HG02885 (cell line): ENCODE results near the gene RAB4A.

Experiments used
- ATAC-seq: cut with Tn5 transposase; IDR thresholded peaks from one replicate; pipeline ENCODE4 v1.9.1; 2021; ENCODE audit warnings: mild to moderate bottlenecking; ENCODE audit not compliant: unreplicated experiment, poor library complexity

Gene RAB4A

DNA sequence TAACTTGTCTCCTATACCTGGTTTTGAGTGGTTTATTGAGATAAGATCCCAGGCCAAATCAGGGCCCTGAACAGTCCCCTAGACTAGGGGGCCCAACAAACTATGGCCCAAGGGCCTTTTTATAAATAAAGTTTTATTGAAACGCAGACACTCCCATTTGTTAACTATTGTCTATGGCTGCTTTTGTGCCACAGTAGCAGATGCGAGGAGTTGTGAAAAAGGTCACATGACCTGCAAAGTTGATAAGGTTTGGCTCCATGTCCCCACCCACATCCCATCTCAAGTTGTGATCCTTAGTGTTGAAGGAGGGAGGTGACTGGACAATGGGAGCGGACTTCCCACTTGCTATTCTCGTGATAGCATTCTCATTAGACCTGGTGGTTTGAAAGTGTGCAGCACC, 29.5 kb upstream of the RAB4A start:
- ATAC-seq: no peak

DNA sequence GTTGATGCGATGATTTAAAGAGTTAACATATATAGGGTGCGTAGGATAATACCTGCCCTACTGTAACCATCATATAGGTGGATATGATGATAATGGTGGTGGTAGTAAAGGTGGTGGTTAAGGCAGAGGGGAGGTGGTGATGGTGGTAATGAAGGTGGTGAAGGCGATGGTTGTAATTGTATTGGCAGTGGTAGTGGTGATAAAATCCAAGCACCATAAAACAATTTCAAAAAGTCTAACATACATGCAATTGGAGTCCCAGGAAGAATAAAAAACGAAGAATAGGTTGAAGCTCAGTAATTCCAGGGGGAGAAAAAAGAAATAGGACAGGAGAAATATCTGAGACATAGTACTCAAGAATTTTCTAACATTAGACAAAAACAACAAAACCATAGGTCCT, 27.3 kb upstream of the RAB4A start:
- no peak for ATAC-seq

DNA sequence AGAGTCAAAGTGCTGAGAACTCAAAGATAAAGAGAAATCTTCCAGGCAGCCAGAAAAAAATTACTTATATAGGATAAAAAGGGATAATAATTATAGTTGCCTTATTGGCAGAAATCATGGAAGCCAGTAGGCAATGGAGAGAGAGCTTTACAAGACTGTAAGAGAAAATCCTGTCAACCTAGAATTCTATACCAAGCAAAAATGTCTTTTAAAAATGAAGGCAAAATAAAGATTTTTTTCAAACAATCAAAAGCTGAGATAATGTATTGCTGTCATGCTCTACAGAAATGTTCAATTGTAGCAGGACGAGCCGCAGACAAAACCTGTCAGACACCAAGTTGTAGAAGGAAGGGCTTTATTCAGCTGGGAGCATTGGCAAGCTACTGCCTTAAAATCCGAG, 26.8 kb upstream of the RAB4A start:
- ATAC-seq: no peak

DNA sequence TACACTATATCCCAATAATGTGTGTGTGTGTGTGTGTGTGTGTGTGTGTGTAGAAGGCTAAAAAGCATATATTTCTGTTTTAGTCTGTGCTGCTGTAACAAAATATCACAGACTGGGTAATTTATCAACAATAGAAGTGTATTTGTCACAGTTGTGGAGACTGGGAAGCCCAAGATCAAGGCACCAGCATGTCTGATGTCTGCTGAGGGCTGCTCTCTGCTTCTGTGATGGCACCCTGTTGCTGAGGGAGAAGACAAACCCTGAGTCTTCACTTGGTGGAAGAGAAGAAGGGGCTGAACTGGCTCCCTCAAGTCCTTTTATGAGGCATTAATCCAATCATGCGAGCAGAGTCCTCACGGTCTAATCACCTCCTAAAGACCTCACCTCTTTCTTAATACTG, 23.0 kb upstream of the RAB4A start:
- ATAC-seq: no peak

DNA sequence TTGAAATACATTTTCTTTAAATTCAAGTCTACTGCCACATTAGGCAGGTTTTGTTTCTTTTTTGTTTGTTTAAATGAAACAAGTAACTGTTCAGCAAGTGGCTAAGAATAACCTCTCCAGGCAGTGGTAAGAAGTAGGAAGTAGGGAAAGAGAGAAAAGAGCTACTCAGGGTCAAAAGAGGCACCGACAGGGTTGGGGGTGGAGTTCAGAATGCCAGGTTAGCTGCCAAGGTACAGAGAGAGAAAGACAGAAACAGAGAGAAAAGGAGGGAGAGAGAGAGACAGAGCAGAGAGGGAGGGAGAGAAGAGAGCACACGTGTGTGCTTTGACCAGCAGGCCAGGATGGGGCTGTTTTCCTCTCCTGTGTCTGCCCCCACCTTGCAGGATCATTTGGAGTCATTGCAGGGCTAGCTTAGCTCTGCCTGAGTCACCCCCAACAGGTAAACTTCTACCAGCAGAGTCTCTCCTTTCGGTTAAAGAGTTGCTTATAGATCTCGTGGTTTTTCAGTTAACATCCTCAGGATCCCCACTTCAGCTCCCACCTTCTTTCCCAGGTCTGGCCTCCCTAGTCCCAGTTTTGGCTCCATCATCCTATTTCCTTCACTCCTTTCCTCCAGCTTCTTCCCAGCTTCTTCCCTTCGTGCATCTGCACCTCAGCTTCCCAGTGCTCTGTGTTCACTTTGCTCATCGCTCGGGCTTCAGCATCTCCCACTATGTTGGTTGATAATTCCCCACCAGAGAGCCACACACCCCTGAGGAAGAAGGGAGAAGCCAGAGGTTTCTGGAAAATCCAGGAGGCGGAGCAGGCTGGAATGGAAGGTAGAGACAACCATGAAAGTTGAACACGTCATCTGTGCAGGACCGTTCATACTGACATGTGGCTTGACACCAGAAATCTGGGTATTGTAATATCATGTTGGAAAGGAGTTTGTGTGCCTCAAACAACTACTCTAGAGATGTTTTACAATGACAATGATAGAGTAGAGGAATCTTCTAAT, 21.8 kb upstream of the RAB4A start:
- no peak for ATAC-seq

DNA sequence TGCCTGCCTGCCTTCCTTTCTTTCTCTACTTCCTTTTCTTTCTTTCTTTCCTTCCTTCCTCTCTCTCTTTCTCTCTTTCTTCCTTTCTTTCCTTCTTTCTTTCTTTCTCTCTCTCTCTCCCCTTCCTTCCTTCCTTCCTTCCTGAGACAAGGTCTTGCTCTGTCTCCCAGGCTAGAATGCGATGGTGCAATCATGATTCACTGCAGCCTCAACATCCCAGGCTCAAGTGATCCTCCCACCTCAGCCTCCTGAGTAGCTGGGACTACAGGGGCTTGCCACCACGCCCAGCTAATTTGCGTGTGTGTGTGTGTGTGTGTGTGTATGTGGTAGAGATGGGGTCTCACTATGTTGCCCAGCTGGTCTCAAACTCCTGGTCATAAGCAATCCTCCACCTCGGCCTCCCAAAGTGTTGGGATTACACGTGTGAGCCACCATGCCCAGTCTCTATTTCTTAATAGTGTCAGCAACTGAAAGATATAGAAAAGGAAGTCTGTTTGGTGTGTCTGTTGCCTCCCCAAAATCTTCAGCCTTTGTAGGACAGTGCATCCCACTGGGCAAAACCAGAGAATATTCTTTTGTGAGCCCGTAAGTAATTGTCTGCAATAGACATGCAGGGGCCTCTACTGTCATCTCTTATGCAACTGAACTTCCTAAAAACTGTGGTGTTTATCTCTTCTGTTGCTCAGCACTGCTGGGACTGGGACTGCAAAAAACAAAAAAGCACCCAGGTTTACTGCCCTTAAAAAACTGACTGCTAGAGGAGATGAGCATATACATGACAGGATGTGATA, 20.9 kb upstream of the RAB4A start:
- no peak for ATAC-seq

DNA sequence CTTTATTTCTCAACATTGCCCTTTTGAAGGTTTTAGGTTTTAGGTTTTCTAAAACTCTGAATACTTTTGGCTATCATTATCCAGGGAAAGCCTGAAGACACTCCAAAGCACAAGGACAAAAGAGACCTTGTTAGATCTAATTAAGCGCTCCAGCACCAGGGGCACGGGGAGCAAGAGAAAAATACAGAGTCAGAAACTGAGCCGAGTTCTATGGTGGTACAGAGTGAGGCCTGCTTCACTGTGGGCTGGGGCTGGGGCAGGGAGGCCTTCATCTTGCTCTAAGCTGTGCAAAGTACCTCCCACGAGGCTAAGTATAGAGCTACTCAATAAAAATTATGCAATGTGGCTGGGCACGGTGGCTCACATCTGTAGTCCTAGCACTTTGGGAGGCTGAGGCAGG, 19.7 kb upstream of the RAB4A start:
- no peak for ATAC-seq

DNA sequence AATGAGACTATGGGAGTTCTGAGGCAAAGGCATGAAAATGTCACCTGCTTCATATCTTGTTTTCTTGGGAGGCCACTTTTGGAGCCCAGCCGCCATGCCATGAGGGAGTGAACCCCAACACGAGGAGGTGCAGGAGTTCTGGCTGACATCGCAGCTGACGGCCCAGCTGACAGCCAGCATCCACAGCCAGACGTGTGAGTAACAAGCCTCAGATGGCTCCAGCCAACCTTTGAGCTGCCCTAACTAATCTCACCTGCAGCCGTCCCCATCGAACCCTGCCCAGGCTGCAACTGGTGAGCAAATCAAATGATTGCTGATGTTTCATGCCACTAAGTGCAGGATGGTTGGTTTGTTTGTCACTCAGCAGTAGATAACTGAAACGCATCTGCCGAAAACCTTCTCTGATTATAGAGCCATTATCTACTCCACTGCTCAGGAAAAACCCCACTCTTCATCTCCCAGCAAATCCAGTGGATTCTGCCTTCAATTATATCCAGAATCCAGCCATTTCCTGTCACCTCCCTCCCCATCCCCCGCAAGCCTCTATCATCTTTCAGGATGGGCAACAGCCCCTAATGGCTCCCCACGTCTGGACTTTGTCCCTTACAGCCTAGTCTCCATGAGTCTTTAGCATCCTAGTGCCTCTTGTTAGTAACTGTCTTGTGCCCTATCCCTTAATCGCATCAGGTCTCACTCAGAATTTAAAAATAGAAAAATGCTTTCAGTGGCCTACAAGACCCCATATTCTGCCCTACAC, 18.5 kb upstream of the RAB4A start:
- ATAC-seq: no peak

DNA sequence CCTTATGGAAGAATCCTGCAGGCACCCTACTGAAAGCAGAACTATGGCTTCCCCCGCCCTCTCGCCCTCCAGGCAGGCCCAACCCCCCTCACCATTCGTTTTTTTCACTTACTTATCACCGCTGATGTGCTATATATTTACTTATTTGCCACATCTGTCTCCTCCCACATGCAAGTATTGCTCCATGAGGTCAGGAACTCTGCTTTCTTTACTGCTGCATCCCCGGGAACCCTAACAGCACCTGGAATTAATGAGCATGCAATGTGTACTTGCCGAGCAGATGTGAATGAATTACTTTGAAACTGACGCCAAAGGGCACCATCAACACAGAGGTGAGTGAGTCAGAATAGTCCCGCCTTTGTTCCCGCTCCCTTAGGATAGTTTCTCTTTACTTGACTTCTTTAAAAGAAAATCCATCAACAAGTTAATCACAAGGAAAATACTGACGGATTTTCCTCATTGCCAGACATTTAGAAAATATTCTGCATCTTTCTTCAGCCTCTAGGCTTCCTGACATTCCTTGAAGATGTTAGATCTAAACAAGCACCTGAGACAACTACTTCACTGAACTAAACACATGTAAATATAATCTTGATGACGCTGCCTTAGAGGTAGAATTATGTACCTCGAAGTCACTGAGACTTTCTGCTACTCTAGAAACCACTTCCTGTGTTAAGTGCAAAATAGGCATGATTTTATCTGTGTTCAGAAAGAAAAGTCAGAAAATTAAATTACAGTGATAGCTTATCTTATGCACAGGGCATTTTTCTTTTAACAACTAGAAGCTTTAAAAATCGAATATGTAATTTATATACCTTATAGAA, 17.5 kb upstream of the RAB4A start:
- peak; percentile 48 for ATAC-seq

DNA sequence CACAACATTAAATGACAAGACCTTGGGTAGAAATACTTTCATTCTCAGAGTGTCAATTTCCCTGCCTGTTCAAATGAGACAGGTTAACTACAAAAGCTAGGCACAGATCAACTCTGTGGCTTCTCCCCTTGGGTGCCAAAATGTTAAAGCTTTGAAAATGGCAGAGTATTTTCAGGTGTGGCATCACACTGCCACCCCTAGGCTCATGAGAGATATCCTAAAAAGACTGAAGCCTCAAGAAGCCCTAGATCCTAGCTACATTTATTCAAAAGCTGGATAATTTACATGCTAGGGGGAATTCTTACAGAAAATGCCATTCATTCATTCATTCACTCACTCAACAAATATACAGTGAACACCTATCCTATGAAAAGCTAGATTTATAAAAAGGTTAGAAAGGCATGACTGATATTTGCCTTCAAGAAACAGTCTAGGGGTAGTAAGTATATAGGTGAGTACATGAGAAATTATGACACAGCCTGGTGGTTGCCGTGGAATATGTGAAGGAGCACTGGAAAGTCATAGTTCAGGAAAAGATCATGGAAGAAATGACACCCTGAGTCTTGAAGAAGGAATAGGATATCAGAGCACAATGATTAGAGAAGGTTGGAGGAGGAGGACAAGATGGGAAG, 15.9 kb upstream of the RAB4A start:
- ATAC-seq: no peak

DNA sequence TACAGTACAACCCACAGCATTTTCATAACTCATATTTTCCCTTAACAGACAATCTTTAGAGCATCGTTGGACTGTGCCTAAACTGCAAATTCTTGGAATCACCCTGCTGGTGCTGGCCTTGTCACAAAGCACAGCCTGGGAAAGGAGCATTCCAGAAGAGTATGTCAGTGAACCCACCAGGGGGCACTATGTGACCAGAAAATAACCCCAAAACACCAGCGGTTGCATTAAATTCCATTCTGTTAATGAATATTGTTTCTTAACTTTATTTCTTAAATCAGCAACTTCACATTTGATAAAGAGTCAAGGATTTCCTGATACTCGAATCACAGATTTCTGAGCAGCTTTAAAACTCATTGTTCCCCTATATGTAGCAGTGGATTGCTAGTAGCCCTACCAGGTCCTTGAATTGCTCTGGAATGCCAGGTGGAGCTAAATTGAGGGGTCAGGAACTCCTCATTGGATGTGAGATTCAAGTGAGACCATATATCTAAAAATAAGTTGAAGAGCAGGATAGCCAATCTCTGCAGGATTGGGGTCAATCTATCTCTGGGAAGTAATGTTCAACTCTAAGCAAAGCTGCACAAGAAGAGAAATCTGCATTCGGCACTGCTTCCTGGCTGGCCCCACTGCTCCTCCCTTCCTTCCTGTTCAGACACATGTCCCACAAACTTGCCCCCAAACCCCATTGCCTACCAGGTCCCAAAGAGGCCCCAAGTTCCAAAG, 12.7 kb upstream of the RAB4A start:
- ATAC-seq: no peak

DNA sequence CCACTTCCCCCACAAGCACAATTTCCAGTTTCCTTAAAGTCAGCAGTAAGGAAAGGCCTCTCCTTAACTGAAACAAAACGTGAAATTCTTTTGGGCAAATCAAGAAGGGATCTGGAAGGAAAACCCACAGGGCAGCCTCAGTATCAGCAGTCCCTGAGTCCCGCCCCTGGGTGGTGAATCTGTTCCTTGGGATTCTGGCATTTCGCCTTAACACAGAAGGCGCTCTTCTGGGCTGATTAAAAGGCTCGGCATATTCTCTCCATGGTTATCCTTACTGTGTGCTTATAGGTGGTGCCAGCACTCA, 12.2 kb upstream of the RAB4A start:
- no peak for ATAC-seq

DNA sequence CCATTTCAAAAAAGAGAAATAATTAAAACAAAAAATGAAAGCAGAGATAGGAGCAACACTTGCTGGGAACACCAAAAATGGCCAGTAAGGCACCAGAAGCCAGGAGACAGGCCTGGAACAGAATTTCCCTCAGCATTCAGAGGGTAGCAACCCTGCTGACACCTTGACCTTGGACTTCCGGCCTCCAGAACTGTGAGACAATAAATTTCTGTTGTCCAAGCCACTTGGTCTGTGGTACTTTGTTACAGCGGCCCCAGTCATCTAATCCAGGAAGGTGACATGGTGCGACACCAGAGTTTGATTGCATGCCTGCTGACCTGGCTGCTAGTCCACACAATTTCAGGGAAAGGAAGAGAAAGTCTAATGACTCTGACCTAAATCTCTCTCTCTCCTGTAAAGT, 10.6 kb upstream of the RAB4A start:
- ATAC-seq: no peak

DNA sequence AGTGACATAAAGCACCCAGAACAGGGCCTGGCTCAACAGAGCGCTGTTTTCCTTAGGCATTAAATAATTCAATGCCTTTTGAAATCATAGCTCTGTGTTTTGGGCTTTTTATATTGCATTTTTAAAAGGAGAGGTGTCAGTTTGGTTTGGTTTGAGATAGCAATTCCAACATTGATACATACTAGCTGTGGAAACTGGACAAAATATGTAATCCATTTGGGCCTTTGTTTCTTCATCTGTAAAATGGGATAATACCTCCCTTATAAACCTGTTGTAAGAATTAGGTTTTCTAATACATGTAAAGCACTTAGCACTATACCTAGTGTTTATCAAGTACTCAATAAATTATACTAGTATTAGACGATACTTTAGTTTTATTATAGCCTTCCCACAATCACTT, 8.7 kb upstream of the RAB4A start:
- ATAC-seq: no peak

DNA sequence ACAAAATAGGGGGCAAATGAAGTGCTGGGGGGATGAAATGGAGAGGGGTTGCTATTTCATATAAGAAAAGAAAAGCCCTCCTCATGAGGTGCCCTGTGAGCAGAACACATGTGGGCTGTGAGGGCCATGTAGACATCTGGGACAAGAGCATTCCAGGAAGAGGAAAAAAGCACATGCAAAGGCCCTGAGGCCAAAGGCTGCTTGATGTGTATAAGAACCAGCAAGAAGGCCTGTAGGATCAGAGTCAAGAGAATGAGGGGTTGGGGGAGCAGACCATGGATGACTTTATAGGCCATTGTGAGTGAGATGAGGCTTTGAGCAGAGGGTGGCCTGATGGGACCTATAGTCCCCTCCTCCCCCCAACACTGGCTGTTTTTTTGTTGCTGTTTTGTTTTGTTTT, 7.7 kb upstream of the RAB4A start:
- no peak for ATAC-seq

DNA sequence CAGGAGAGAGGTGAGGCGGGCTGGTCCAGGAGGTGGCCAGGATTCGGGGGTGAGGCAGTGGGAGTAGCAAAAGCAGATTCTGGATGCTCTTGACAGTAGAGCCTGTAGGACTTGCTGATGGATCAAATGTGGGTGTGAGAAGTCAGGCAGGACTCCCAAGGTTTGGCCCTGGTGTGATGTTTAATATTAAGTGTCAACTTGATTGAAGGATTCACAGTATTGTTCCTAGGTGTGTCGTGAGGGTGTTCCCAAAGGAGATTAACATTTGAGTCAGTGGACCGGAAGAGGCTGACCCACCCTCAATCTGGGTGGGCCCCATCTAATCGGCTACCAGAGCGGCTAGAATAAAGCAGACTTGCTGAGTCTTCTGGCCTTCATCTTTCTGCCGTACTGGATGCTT, 6.8 kb upstream of the RAB4A start:
- no peak for ATAC-seq

DNA sequence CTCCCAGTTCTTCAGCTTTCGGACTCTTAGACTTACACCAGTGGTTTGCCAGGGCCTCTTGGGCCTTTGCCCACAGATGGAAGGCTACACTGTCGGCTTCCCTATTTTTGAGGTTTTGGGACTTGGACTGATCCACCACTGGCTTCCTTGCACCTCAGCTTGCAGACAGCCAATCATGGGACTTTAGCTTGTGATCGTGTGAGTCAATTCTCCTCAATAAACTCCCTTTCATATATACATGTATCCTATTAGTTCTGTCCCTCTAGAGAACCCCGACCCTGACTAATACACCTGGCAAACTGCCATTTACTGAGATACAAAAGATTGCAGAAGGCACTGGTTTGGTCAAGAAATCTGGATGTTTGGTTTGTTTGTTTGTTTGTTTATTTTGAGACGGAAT, 6.4 kb upstream of the RAB4A start:
- ATAC-seq: no peak

DNA sequence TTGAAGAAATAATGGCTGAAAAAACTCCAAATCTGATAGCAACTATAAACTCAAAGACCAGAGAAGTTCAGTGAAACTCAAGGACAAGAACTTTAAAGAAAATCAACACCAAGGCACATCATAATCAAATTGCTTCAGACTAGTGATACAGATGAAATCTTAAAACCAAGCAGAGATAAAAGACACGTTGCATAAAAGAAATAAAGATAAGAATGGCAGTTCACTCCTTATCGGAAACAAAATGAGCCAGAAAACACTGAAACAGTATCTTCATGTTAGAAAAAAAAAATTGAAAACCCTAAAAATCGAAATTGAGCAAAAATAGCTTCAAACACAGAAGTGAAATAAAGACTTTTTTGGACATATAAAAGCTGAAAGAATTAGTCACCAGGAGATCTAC, 4.6 kb upstream of the RAB4A start:
- ATAC-seq: no peak
